ENCODE results near the gene TBC1D22A.
"Not testable (repeated sequence)": the region's sequence is repeated elsewhere in the genome, so short reads cannot be mapped to it uniquely, and the experiment has no call there.

The TBC1D22A gene

DNA sequence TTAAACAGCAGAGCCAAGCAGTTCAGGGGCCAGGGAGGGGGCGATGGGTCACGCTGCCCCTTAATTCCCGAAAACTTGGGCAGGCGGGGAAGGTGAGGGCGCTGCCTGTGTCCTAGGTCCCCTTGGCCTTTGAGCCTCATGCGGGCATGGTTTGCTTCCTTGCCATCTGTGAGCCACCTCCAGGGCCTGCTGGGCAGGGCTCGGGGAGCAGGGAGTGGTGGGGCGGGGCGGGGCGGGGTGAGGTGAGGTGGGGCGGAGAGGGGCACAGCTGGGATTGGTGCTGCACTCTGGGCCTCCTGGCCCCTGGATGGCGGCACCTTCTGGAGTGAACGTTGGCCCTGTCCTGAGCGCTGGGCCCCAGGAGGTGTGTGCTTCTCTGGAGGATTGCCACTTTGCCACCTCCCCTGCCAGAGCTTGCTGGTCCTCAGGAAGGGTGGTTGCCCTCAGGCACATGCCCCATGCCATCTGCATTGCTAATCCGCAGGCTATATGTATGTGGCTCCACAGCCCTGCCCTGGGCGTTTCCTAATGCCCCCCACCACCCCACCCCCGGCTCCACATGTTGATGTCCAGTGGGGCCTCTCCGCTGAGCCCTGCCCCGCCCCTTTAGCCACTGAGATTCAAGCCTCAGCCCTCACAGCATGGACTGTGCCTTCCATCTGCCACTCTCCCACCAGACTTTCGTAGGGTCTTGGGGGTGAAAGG lies 352.5 kb downstream of the TBC1D22A start:
- no peak for DNase-seq

DNA sequence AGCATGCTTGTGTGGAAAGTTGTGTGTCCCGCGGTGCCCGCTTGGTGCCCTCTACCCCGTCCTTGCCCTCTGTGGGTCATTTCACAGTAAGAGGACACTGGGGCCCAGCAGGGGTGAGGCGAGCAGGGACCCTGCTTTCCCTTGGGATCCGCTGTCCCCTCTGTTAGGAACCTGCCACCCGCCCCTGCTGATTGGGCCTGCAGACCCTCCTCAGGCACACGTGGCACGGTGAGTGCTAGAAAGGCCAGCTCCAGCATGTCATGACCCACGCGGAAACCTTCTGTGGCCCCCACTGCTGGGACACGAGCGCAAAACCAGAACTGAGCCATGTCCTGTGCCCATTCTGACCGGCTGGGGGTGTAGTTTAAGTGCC lies 353.1 kb downstream of the TBC1D22A start:
- no peak for DNase-seq

DNA sequence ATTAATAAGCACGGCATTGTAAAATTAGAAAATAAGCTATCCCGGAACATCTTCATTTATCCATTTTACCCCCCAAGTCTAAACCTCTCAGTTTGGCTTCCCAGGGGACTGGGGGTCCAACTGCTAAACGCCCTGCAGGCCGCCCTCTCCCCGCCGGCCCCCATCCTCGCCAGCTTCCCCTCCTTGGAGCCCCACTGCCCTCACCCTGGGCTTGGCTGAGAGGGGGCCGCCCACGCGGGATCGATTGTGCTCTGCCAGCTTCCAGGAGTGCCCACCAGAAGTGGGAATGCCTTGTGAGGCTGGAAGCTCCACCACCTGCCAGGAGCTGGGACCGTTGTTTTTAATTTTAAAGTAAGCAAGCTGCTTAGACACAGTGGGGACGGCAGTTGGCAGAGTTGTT lies 353.5 kb downstream of the TBC1D22A start:
- no peak for DNase-seq

DNA sequence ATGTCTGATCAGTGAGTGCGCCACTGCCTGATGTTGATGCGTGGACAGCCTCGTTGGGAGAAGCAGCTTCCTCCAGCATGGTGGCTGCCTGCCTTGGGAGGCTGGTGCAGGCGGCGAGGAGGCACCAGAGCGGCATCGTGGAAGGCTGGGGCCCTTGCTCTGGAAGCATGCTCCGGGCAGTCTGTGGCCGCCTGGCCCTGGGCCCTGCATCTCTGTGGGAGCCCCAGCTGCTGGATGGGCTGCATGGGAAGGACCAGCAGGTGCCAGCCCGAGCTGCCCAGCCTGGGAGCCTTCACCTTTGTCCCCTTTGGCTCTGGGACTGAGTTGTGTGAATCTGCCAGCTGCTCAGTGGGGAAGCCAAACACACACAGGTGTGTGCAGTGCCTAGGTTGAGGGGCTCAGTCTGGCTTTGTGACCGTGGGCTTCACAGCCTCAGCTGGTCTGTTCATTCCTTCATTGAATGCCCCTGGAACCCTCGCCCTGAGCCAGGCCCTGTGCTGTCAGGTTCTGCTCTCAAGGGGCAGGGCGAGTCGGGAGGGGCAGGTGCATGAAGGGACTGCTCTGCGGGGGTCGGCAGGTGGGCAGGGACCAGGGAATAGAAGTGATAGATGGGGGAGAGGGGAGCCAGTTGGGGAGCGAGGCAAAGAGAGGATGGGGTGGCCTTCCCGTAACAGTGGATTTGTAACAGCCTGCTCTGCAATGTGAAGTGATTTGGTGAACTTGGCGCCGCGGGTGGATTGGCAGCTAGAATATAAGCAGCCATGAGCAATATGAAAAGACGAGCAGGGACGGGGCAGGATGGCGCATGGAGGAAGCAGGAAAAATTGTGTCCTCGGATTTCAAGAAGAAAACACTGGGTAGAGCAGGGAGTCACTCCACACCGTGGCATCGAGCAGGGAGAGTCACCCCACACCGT lies 354.2 kb downstream of the TBC1D22A start:
- DNase-seq: no peak

DNA sequence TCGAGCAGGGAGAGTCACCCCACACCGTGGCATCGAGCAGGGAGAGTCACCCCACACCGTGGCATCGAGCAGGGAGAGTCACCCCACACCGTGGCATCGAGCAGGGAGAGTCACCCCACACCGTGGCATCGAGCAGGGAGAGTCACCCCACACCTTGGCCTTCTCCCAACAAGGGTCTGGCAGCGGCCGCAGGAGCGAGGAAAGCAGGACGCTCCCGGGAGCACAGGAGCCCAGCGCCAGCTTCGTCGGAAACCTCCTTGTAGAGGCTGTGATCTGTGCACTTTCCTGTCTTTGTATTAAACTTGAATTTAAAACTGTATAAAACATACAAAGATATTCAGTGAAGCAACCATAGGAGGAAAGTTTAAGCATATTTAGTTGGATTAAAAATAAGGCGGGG lies 355.0 kb downstream of the TBC1D22A start:
- DNase-seq: not testable (repeated sequence)

DNA sequence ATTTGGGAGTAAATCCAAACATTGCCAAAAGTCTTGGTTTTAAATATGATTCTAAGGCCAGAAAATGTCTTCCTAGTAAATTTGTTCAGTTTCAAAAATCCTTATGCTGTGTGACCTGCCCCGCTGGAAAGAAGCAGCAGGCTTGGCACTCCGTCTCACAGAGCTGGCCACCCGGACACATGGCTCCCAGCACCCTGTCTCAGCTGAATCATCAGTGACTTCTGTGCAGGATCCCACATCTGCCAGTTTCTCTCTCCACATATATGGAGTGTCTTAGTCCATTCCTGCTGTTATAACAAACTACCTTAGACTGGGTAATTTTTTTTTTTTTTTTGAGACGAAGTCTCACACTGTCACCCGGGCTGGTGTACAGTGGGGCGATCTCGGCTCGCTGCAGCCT lies 356.7 kb downstream of the TBC1D22A start:
- DNase-seq: no peak

DNA sequence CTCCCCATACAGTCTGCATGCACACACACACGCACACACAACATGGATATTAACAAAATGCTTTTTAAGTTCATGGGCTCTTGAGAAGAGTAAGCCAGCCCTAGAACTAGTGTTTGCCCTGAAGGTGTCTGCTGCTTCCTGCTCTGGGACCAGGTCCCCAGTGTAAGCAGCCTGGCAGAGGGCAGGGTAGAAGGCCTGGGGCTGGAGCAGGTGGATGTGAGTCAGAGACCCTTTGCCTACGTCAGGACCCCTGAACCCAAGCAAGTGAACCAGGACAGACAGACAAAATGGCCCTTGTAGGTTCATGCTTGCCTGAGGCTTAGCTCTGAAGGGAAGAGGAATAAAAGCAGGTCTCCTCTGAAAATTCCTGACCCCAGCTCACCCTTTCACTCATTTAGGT lies 357.9 kb downstream of the TBC1D22A start:
- DNase-seq: no peak

DNA sequence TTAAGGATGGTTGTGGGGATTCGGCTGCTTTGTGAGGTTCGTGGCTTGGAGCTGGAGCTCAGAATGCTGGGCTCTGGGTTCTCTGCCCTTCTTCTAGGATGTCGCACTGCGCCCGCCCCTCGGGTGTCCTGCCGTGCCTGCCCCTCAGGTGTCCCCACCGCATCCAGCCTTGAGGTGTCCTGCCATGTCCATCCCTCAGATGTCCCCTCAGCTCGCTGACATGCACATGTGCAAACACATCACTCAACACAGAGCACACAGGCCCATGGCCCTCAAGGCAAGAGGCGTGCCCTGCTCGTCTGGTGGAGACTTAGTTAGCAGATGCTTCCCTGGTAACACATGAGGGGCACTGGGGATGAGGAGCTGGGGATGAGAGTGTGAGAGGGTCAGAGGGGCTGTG lies 359.3 kb downstream of the TBC1D22A start:
- DNase-seq: no peak

DNA sequence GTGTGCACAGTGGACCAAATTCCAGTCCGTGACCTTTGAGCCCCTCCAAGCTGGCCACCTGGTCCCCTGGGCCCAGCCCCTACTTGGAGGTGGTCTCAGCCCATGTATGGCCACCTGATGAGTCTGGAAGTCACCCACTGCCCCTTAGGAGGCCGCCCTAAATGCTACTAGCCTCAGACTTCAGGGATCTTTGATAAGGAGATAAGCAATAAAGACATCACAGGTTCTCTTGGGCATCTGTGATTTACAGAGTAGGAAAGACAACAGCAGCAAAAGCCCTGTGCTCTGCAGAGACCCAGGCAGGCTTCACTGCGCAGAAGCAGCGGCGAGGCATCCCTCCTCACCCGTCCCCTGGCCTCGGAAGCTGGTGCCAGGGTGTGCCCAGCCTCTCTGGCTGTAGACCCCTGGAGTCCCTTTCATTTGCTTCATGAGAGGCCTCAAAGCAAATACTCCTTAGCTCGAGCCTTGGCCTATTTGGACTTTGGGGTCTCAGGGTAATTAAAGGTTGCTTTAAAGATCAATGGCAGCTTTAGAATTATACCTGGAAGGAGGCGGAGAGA lies 360.1 kb downstream of the TBC1D22A start:
- DNase-seq: no peak

DNA sequence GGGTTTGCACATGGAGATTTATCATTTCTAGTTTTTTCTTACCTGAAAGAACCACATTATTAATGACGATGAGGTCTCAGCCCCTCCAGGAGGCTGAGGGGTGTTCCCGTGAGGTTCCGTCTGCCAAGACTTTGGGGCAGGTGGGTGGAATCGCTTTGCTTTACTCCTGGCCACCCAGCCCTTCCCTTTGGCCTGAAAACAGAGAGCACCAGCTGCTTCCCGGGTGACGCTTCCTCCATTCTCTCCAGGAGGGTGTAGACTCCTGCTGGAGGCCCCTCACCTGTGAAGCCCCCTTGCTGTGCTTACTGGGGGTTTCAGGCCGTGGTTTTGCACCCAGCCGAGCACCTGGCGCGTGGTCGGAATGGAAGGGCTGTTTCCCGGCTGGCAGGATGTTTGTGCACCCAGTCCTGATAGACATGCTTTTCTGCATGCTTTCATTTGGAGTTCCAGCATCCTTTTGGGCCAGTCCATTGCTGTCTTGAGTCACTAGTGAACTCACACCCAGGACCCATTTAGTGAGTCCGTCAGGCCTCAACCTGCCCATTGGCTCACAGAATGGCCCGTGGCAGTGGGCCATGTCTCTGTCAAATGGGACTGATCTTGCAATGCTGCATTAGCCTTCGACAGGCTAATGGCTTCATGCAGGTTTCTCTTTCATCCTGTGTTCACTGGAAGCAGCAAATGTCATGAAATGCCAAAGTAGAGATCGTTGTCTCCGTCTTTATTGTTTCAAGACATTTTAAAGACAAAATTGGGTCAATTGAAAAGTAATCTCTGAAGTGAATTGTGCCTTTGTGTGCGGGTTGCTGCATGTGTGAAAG lies 360.8 kb downstream of the TBC1D22A start:
- DNase-seq: no peak

DNA sequence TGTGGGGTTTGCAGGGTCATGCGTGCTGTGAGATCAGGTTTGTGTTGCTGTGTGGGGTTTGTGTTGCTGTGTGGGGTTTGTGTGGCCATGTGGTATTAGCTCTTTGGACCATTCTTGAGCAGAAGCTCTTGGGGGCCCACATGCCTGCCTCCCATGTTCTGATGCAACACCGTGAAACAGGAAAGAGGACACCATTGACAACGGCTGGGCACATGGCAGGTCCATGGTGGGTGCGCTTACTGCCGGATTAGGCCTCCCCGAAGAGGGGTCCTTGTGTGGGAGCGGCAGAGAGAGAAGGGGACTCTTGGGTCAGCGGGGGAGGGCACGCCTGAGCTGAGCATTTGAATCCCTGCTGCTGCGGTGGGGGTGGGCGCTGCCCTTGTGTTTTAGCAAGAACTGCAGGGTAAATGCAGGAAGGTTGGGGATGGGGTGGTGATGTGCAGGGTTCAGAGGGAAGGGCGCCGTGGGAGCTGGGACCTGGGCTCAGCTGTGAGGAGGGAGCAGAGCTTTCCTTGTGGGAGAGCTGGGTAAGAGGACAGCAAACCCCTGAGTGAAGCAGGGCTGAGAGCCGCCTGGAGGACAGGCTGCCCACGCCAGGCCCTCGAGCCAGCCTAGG lies 361.5 kb downstream of the TBC1D22A start:
- no peak for DNase-seq

DNA sequence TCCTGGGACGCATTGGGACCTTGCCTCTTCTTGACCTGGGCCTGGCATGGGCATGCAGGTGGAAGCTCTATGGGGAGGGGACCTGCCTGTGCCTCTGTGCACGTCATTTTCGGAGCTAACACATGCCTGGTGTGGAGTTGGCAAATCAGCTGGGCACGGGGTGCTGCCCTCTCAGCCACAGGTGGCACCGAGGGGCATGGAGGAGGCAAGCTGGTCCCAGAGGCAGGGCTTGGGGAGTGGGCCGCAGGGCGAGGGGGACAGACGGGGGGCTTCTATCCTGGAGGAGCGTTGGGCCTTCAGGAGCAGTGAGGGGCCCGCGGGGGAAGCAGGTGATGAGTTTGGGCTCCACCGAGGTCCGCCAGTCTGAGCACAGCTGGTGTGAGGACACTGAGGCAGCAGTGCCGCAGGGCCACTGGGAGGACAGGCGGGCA lies 362.0 kb downstream of the TBC1D22A start:
- no peak for DNase-seq

DNA sequence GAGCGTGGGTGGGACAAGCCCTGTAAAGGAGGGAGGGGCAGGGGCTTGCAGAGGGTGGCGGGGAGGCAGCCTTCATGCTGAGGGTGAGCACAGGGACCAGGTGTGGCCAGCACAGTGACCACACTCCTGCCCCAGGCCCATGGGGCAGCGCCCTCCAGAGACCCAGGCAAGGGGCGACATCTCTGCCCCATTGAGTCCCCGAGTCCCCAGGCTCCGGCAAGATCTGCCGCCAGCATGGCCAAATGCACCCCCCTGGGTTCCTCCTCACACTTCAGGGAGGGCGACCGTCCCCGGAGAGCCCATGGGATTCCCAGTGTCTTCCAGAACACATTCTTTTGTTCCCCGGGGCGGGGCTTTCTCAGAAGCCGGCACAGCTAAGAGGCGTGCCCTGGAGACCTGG lies 362.5 kb downstream of the TBC1D22A start:
- no peak for DNase-seq

DNA sequence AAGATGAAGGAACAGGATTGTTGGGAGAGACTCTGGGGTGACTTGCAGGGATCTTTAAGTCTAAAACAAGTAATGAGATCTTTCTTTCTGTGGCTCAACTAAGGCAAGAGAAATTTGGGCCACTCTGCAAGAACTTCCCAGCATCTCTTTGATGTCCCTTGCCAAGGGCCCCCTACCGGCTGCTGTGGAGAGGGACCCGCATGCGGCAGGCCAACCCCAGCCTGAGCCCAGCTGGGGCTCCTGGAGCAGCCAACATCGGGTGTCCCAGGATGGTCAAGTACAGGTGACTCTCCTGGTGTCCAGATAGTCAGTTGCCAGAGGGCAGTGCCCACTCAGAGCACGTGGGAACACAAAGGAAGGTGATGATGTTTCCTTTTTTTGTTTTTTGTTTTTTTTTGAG lies 363.2 kb downstream of the TBC1D22A start:
- DNase-seq: no peak

DNA sequence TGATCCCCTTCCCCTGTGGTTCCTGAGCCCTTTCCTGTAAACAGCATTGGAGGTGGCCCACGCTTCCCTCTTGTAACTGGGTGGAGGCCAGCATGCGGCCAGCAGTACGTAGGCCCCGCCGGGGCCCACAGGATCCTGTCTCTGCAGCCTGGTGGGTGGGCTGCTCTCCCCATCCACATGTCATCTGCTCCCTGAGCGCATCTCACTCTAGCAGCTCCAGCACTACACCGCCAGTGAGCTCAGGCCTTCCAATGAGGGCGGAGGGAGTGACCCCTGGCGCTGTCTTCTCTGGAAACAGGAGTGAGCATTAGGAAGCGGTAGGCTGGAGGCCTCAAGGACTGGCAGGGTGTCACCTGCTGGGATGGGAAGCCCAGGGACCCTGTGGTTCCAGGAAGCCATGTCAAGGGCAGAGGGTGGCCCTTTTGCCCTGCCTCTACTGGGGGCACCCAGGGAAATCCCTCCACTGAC lies 363.9 kb downstream of the TBC1D22A start:
- DNase-seq: no peak

DNA sequence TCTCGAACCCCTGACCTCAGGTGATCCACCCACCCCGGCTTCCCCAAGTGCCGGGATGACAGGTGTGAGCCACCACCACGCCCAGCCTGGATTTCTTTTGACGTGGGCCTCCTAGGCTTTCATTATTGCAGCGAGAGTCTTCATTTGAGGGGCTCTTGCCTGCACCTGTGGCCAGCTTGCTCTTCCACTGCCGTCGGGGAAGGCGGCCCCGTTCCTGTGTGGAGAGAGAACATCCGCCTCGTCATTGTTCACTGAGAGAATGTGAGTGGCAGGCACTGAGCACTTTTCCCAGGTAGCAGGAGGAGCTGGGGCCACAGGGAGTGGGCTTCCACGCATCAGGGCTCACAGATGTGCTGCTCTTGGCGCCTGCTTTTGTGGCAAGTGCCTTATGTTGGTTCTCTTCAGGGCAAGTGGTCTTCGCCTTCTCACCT lies 365.0 kb downstream of the TBC1D22A start:
- no peak for DNase-seq

DNA sequence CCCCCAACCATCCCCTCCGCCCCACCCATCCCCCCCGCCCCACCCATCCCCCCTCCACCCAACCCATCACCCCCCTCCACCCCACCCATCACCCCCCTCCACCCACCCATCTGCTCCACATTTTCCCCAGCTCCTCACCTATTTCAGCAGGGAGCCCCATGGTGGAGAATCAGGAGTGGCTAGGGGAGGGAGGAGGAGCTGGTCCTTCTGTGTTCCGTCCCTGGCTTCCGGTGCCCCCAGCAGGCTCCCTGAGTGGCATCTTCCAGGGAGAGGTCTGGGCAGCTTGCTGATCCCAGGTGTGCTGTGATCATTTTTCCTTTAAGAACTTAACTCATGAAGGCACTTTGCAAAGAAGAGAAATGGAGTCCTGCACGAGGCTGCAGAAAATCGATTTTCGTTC lies 365.8 kb downstream of the TBC1D22A start:
- no peak for DNase-seq

DNA sequence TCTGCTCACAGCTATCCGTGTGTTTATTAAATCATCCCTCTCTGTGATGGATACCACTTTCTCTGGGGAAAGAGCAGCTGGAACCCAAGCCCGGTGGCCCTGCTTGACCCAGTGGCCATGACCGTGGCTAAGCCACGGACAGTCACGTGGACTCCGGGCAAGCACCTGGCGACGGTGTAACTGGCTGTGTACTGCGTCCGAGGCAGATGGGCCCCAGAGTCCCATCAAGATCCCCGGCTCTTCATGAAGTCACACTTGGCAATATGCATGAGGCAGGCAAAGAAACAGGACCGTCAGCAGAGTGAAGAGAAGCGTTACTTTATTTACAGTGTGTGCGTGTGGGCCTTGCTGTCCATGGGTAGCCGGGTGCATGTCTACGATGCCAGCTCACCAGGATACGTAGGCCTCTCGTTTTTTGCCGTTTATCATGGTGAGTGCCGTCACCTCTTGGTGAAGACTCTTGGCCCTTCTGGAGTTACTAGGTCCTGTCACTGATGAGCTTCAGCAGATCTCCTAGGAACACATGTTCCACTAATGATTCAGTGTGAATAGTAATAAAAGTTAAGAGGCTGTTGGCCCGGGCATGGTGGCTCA lies 366.3 kb downstream of the TBC1D22A start:
- DNase-seq: no peak

DNA sequence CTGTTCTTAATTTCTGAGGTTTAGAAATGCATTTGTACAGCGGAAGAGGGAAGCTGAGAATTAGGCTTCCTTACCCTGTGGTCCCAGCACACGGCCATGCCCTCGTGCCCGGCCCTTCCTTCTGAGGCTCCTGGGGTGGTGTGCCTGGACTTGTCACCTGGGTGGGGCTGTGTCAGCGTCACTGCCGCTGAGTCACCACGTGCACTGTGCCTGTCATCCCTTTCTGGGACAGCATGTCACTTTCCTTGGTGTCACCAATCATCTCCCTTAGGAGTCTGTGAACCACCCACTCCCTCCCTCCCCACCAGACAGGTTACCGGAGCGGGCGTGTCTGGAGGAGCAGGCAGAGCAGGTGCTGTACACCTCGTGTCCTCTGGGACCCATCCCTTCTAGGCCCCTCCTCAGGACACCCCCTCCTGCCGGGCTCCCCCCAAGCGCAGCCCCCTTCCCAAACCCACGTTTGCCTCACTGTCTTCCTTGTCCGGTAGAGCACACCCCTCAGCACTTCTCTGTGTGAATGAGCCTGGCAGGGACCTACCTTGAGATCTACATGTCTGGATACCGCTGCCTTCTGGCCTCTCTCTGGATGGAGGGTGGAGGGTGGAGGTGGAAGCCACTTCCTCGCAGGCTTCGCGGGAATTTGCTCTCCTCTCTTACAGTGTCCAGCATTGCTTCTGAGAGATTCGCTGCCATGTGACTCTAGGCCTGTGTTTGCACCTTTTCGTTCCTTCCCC lies 367.6 kb downstream of the TBC1D22A start:
- DNase-seq: peak; percentile 31

DNA sequence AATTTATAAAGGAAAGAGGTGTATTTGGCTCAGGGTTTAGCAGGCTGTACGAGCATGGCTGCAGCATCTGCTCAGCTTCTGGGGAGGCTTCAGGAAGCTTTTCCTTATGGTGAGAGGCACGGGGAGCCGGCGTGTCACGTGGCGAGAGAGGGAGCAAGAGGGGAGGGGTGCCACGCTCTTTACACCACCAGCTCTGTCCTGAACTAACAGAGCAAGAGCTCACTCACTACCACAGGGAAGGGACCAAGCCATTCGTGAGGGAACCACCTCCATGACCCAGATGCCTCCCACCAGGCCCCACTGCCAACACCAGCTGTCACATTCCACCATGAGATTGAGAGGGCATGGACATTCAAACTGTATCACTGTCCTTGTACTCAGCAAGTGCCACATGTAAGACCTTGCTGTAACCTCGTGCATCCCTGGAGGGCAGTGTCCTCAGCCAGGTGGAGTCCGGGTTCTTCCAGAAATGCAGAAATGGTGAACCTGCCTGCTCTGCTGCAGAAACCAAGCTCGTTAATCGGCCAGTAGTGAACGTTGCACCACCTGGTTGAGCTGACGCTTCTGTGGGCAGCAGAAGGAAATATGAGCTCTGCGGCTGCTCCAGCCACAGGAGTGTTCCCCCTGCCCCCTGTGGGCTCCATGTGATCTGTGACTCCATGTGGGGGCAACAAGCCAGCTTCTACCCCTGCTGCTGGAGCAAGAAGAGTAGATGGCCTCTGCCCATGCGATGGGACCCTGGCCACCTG lies 368.6 kb downstream of the TBC1D22A start:
- DNase-seq: no peak
